IPS-15b (cell line): ENCODE data around the gene PARD3B.

Experiments
- H3K27me3 ChIP-seq: one replicate; pipeline ENCODE4 v1.6.1; 2013; ENCODE audit warnings: low read length; ENCODE audit not compliant: control insufficient read depth, insufficient read depth
- H3K36me3 ChIP-seq: one replicate; pipeline ENCODE4 v1.6.1; 2013; ENCODE audit warnings: low read length; ENCODE audit not compliant: control insufficient read depth, insufficient read depth
- H3K4me1 ChIP-seq: one replicate; pipeline ENCODE4 v1.6.1; 2013; ENCODE audit warnings: mild to moderate bottlenecking, low read length; ENCODE audit not compliant: control insufficient read depth, insufficient read depth
- H3K4me3 ChIP-seq: one replicate; pipeline ENCODE4 v1.5.1; 2013; ENCODE audit warnings: low read depth, low read length
- H3K9ac ChIP-seq: one replicate; pipeline ENCODE4 v1.6.1; 2013; ENCODE audit warnings: low read depth, mild to moderate bottlenecking, low read length
- H3K9me3 ChIP-seq: one replicate; pipeline ENCODE4 v1.6.1; 2013; ENCODE audit warnings: mild to moderate bottlenecking, low read length; ENCODE audit not compliant: control insufficient read depth, insufficient read depth

The PARD3B gene

GRCh38 chr2:205094031-205094430, 548.8 kb downstream of the PARD3B start:
- Histone ChIP-seq H3K27me3 (no peaks in the 10 kb centered on the region), H3K9ac (no peak overlapping the region)

GRCh38 chr2:205103699-205104098, 558.4 kb downstream of the PARD3B start:
- Histone ChIP-seq H3K36me3 (no peaks in the 10 kb centered on the region), H3K27me3 (no peaks in the 10 kb centered on the region), H3K4me1 (no peaks in the 10 kb centered on the region), H3K4me3 (no peak overlapping the region), H3K9me3 (no peaks in the 10 kb centered on the region), H3K9ac (no peak overlapping the region)

More at GRCh38 chr2:205094031-205094430, 548.8 kb downstream of the PARD3B start:
- no peaks in the 10 kb centered on the region for H3K36me3 ChIP-seq
- no peaks in the 10 kb centered on the region for H3K9me3 ChIP-seq
- H3K4me1 ChIP-seq: no peaks in the 10 kb centered on the region
- no peak overlapping the region for H3K4me3 ChIP-seq

GRCh38 chr2:205107810-205108209, 562.5 kb downstream of the PARD3B start:
- no peaks in the 10 kb centered on the region for H3K4me1 ChIP-seq
- H3K4me3 ChIP-seq: no peak overlapping the region
- H3K27me3 ChIP-seq: no peaks in the 10 kb centered on the region
- H3K9ac ChIP-seq: no peak overlapping the region
- no peaks in the 10 kb centered on the region for H3K9me3 ChIP-seq
- no peaks in the 10 kb centered on the region for H3K36me3 ChIP-seq

- H3K9me3 ChIP-seq: no peaks in the 10 kb centered on the region
- no peak overlapping the region for H3K9ac ChIP-seq
- no peaks in the 10 kb centered on the region for H3K4me1 ChIP-seq
- no peaks in the 10 kb centered on the region for H3K27me3 ChIP-seq
- H3K36me3 ChIP-seq: no peaks in the 10 kb centered on the region
- no peak overlapping the region for H3K4me3 ChIP-seq
Observed at GRCh38 chr2:205115511-205115910, 570.2 kb downstream of the PARD3B start.

- no peaks in the 10 kb centered on the region for H3K27me3 ChIP-seq
- no peaks in the 10 kb centered on the region for H3K4me1 ChIP-seq
- no peaks in the 10 kb centered on the region for H3K36me3 ChIP-seq
- H3K9me3 ChIP-seq: no peaks in the 10 kb centered on the region
- no peak overlapping the region for H3K9ac ChIP-seq
- H3K4me3 ChIP-seq: no peak overlapping the region
Observed at GRCh38 chr2:205117125-205117524, 571.9 kb downstream of the PARD3B start.

GRCh38 chr2:205119136-205119535, 573.9 kb downstream of the PARD3B start:
- Histone ChIP-seq H3K9me3 (no peaks in the 10 kb centered on the region), H3K4me3 (no peak overlapping the region), H3K9ac (no peak overlapping the region), H3K4me1 (no peaks in the 10 kb centered on the region), H3K36me3 (no peaks in the 10 kb centered on the region), H3K27me3 (no peaks in the 10 kb centered on the region)

GRCh38 chr2:205128726-205129125, 583.5 kb downstream of the PARD3B start:
- Histone ChIP-seq H3K36me3 (no peaks in the 10 kb centered on the region), H3K9ac (no peak overlapping the region), H3K4me1 (peaks cover 7% of the 10 kb centered on the region), H3K9me3 (no peaks in the 10 kb centered on the region), H3K27me3 (no peaks in the 10 kb centered on the region), H3K4me3 (no peak overlapping the region)

- Histone ChIP-seq H3K9me3 (no peaks in the 10 kb centered on the region), H3K27me3 (no peaks in the 10 kb centered on the region)
Observed at GRCh38 chr2:205129531-205129930, 584.3 kb downstream of the PARD3B start.

GRCh38 chr2:205130111-205130829, 585.0 kb downstream of the PARD3B start:
- H3K27me3 ChIP-seq: no peaks in the 10 kb centered on the region
- H3K4me3 ChIP-seq: no peak overlapping the region
- H3K36me3 ChIP-seq: no peaks in the 10 kb centered on the region
- H3K9ac ChIP-seq: no peak overlapping the region
- no peaks in the 10 kb centered on the region for H3K9me3 ChIP-seq
- peaks cover 7% of the 10 kb centered on the region for H3K4me1 ChIP-seq

More at GRCh38 chr2:205129531-205129930, 584.3 kb downstream of the PARD3B start:
- Histone ChIP-seq H3K36me3 (no peaks in the 10 kb centered on the region), H3K9ac (no peak overlapping the region), H3K4me1 (peaks cover 7% of the 10 kb centered on the region), H3K4me3 (no peak overlapping the region)

- H3K9me3 ChIP-seq: no peaks in the 10 kb centered on the region
- H3K27me3 ChIP-seq: no peaks in the 10 kb centered on the region
- peaks cover 7% of the 10 kb centered on the region for H3K4me1 ChIP-seq
- H3K9ac ChIP-seq: no peak overlapping the region
- no peak overlapping the region for H3K4me3 ChIP-seq
- no peaks in the 10 kb centered on the region for H3K36me3 ChIP-seq
Observed at GRCh38 chr2:205133544-205133943, 588.3 kb downstream of the PARD3B start.

- Histone ChIP-seq H3K4me1 (peaks cover 6% of the 10 kb centered on the region), H3K9ac (no peak overlapping the region), H3K27me3 (no peaks in the 10 kb centered on the region), H3K4me3 (no peak overlapping the region), H3K36me3 (no peaks in the 10 kb centered on the region), H3K9me3 (no peaks in the 10 kb centered on the region)
Observed at GRCh38 chr2:205138735-205139134, 593.5 kb downstream of the PARD3B start.

GRCh38 chr2:205139822-205140463, 594.7 kb downstream of the PARD3B start:
- H3K27me3 ChIP-seq: no peaks in the 10 kb centered on the region
- peaks cover 6% of the 10 kb centered on the region for H3K4me1 ChIP-seq
- no peaks in the 10 kb centered on the region for H3K9me3 ChIP-seq
- H3K9ac ChIP-seq: no peak overlapping the region
- no peaks in the 10 kb centered on the region for H3K36me3 ChIP-seq
- peak overlapping the region; percentile 1 for H3K4me3 ChIP-seq
